ENCODE data around the gene THY1. TPM values are rescaled to one million over a fixed set of nuclear protein-coding genes. Genes with fewer than 3 reads are reported as not detected.
A peak's percentile ranks its signal among the peaks of the same experiment; 100 is the strongest.

THY1 gene
- total RNA-seq, 1 donor: 400 TPM

DNA sequence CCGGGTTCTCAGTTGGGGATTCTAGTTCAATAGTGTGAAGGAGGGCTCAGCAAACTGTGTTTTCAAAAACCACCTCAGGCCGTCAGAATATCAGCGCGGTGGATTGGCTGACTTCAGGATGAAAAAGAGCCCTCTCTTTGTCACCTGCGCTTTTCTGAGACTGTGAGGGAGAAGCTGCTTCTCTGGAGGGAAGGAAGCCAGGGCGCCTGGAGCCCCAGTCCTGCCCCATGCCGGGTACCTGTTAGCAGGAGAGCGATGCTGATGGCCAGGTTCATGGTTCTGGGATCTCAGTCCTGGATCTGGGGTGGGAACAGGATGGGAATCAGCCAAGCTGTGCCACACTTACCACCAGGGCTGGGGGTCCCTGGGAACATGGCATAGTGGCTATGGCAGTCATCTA is 2.3 kb downstream of the THY1 start:
- Histone ChIP-seq H3K79me2 (ENCODE audit: insufficient read depth, low read length) (peaks cover 46% of the 10 kb centered on the region), H3K27me3 (ENCODE audit: insufficient read depth, low read length) (no peaks in the 10 kb centered on the region), H3K4me1 (ENCODE audit: insufficient read depth, low read length) (peaks cover 55% of the 10 kb centered on the region), H3K9me3 (ENCODE audit: low read depth, low read length) (peaks cover 4% of the 10 kb centered on the region), H3K36me3 (ENCODE audit: insufficient read depth, low read length) (peaks cover 26% of the 10 kb centered on the region), H3K4me3 (ENCODE audit: insufficient read depth, low read length) (peak overlapping the region; percentile 92), H3K27ac (ENCODE audit: low read depth, low read length) (peak overlapping the region; percentile 19), H3K4me2 (ENCODE audit: insufficient read depth, low read length) (peak overlapping the region; percentile 80), H2AFZ (ENCODE audit: low read length) (no peak overlapping the region), H4K20me1 (ENCODE audit: insufficient read depth, low read length) (peaks cover 32% of the 10 kb centered on the region)
- no peak for DNase-seq (ENCODE audit: insufficient read length, low spot score, missing footprints)
- TF ChIP-seq, protein P1, sequence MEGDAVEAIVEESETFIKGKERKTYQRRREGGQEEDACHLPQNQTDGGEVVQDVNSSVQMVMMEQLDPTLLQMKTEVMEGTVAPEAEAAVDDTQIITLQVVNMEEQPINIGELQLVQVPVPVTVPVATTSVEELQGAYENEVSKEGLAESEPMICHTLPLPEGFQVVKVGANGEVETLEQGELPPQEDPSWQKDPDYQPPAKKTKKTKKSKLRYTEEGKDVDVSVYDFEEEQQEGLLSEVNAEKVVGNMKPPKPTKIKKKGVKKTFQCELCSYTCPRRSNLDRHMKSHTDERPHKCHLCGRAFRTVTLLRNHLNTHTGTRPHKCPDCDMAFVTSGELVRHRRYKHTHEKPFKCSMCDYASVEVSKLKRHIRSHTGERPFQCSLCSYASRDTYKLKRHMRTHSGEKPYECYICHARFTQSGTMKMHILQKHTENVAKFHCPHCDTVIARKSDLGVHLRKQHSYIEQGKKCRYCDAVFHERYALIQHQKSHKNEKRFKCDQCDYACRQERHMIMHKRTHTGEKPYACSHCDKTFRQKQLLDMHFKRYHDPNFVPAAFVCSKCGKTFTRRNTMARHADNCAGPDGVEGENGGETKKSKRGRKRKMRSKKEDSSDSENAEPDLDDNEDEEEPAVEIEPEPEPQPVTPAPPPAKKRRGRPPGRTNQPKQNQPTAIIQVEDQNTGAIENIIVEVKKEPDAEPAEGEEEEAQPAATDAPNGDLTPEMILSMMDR (IDR thresholded peaks at IDR 0.05; ENCODE audit: extremely low read depth, low read depth, low read length): no peak

DNA sequence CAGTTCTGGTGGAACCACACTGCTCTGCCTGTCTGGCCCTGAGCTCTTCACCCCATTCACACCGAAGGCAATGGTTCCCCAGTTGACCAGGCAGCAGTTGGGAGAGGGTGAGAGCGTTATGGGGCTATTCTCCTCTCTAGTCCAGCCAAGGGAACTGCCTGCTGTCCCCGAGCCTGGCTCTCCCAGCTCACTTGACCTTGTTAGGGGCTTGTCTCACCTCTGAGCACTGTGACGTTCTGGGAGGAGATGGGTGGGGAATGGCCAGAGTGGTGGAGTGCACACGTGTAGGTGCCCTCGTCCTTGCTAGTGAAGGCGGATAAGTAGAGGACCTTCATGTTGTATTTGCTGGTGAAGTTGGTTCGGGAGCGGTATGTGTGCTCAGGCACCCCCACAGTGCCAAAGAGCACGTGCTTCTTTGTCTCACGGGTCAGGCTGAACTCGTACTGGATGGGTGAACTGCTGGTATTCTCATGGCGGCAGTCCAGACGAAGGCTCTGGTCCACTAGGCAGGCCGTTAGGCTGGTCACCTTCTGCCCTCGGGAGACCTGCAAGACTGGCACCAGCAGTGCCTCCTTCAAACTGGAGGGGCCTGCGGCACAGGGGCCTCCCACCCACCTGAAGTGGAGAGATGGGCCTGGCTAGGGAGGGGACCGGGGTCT is 3.0 kb downstream of the THY1 start:
- Histone ChIP-seq H3K4me2 (ENCODE audit: insufficient read depth, low read length) (peak overlapping the region; percentile 80), H3K9me3 (ENCODE audit: low read depth, low read length) (peaks cover 2% of the 10 kb centered on the region), H2AFZ (ENCODE audit: low read length) (no peak overlapping the region), H3K4me3 (ENCODE audit: insufficient read depth, low read length) (no peak overlapping the region), H3K27me3 (ENCODE audit: insufficient read depth, low read length) (no peaks in the 10 kb centered on the region), H3K27ac (ENCODE audit: low read depth, low read length) (peak overlapping the region; percentile 42), H3K4me1 (ENCODE audit: insufficient read depth, low read length) (peaks cover 55% of the 10 kb centered on the region), H4K20me1 (ENCODE audit: insufficient read depth, low read length) (peaks cover 32% of the 10 kb centered on the region), H3K36me3 (ENCODE audit: insufficient read depth, low read length) (peaks cover 26% of the 10 kb centered on the region), H3K79me2 (ENCODE audit: insufficient read depth, low read length) (peaks cover 46% of the 10 kb centered on the region)
- no peak for DNase-seq (ENCODE audit: insufficient read length, low spot score, missing footprints)
- TF ChIP-seq, protein P1 (IDR thresholded peaks at IDR 0.05; ENCODE audit: extremely low read depth, low read depth, low read length): no peak

DNA sequence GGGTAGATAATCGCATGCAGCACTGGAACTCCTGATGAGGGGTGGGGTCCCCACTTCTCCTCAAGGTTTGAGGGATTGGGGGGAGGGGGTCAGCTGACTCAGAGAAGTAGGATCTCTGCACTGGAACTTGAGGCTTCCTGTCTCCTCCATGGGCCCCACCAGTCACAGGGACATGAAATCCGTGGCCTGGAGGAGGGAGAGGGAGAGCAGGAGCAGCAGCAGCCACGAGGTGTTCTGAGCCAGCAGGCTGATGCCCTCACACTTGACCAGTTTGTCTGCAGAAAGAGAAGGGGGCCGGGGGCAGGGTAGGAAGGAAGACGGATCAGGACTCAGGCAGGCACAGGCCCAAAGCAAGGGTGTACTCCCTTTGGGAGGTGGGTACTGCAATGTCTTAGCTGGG is 3.7 kb downstream of the THY1 start:
- H3K4me3 ChIP-seq (ENCODE audit: insufficient read depth, low read length): no peak overlapping the region
- no peaks in the 10 kb centered on the region for H3K9me3 ChIP-seq (ENCODE audit: low read depth, low read length)
- H3K4me1 ChIP-seq (ENCODE audit: insufficient read depth, low read length): peaks cover 55% of the 10 kb centered on the region
- DNase-seq (ENCODE audit: insufficient read length, low spot score, missing footprints): no peak
- H3K27ac ChIP-seq (ENCODE audit: low read depth, low read length): peak overlapping the region; percentile 98
- H3K36me3 ChIP-seq (ENCODE audit: insufficient read depth, low read length): peaks cover 26% of the 10 kb centered on the region
- TF ChIP-seq, protein P1 (IDR thresholded peaks at IDR 0.05; ENCODE audit: extremely low read depth, low read depth, low read length): no peak
- H4K20me1 ChIP-seq (ENCODE audit: insufficient read depth, low read length): peaks cover 32% of the 10 kb centered on the region
- no peak overlapping the region for H2AFZ ChIP-seq (ENCODE audit: low read length)
- H3K4me2 ChIP-seq (ENCODE audit: insufficient read depth, low read length): peak overlapping the region; percentile 9
- H3K79me2 ChIP-seq (ENCODE audit: insufficient read depth, low read length): peaks cover 46% of the 10 kb centered on the region
- no peaks in the 10 kb centered on the region for H3K27me3 ChIP-seq (ENCODE audit: insufficient read depth, low read length)

DNA sequence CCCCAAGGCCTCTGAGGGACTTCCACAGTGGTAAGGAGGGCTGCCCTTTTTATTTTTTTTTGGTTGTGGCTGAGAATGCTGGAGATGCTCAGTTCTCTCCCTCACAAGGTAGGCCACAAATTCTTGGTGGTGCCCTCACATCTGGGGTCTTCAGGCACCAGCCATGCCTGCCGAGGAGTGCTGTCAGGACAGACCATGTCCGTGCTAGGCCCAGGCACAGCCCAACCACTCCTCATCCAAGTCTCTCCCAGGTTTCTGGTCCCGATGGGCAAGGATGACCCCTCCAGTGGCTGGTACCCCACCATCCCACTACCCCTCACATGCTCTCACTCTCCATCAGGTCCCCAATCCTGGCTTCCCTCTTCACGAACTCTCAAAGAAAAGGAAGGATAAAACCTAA is 4.2 kb downstream of the THY1 start:
- no peak overlapping the region for H2AFZ ChIP-seq (ENCODE audit: low read length)
- no peak overlapping the region for H3K4me3 ChIP-seq (ENCODE audit: insufficient read depth, low read length)
- H3K36me3 ChIP-seq (ENCODE audit: insufficient read depth, low read length): peaks cover 26% of the 10 kb centered on the region
- no peaks in the 10 kb centered on the region for H3K27me3 ChIP-seq (ENCODE audit: insufficient read depth, low read length)
- DNase-seq (ENCODE audit: insufficient read length, low spot score, missing footprints): no peak
- peaks cover 55% of the 10 kb centered on the region for H3K4me1 ChIP-seq (ENCODE audit: insufficient read depth, low read length)
- H4K20me1 ChIP-seq (ENCODE audit: insufficient read depth, low read length): peaks cover 32% of the 10 kb centered on the region
- H3K4me2 ChIP-seq (ENCODE audit: insufficient read depth, low read length): no peak overlapping the region
- peak overlapping the region; percentile 98 for H3K27ac ChIP-seq (ENCODE audit: low read depth, low read length)
- TF ChIP-seq, protein P1 (IDR thresholded peaks at IDR 0.05; ENCODE audit: extremely low read depth, low read depth, low read length): no peak
- peaks cover 46% of the 10 kb centered on the region for H3K79me2 ChIP-seq (ENCODE audit: insufficient read depth, low read length)
- H3K9me3 ChIP-seq (ENCODE audit: low read depth, low read length): no peaks in the 10 kb centered on the region
